ENCODE data around the gene HPSE2.
A peak's percentile ranks its signal among the peaks of the same experiment; 100 is the strongest.

HPSE2 gene

GRCh38 chr10:99172128-99172738 lies 63.4 kb downstream of the HPSE2 start:
- no peak for TF ChIP-seq EGR1 (IDR thresholded peaks at IDR 0.05)
- no peak for TF ChIP-seq MAX (IDR thresholded peaks at IDR 0.05)
- TF ChIP-seq ZBTB7A (IDR thresholded peaks at IDR 0.05; ENCODE audit: low read depth), result no peak
- TF ChIP-seq NFIC (IDR thresholded peaks at IDR 0.05), result peak; percentile 25; the same call in 1 of the 2 replicates
- TF ChIP-seq TCF12 (IDR thresholded peaks at IDR 0.05; ENCODE audit: low read depth), result no peak
- TF ChIP-seq USF1 (IDR thresholded peaks at IDR 0.05), result no peak
- no peak for TF ChIP-seq REST (IDR thresholded peaks at IDR 0.05; ENCODE audit: low read depth)
- no peak for TF ChIP-seq EP300 (IDR thresholded peaks at IDR 0.05; ENCODE audit: borderline replicate concordance)
- TF ChIP-seq RAD21 (IDR thresholded peaks at IDR 0.05; ENCODE audit: low read depth), result peak; percentile 63

GRCh38 chr10:99170116-99170675 lies 65.5 kb downstream of the HPSE2 start:
- no peak for TF ChIP-seq EP300 (IDR thresholded peaks at IDR 0.05; ENCODE audit: borderline replicate concordance)
- no peak for TF ChIP-seq REST (IDR thresholded peaks at IDR 0.05; ENCODE audit: low read depth)
- TF ChIP-seq USF1 (IDR thresholded peaks at IDR 0.05), result no peak
- TF ChIP-seq RAD21 (IDR thresholded peaks at IDR 0.05; ENCODE audit: low read depth), result no peak
- no peak for TF ChIP-seq NFIC (IDR thresholded peaks at IDR 0.05)
- TF ChIP-seq MAX (IDR thresholded peaks at IDR 0.05), result no peak
- no peak for TF ChIP-seq TAF1 (IDR thresholded peaks at IDR 0.05; ENCODE audit: low read depth)
- no peak for TF ChIP-seq TEAD4 (IDR thresholded peaks at IDR 0.05)
- TF ChIP-seq ZBTB7A (IDR thresholded peaks at IDR 0.05; ENCODE audit: low read depth), result no peak
- no peak for TF ChIP-seq YY1 (IDR thresholded peaks at IDR 0.05; ENCODE audit: low read depth)
- no peak for TF ChIP-seq TCF12 (IDR thresholded peaks at IDR 0.05; ENCODE audit: low read depth)
- no peak for TF ChIP-seq EGR1 (IDR thresholded peaks at IDR 0.05)
- TF ChIP-seq CEBPB (IDR thresholded peaks at IDR 0.05), result no peak
- TF ChIP-seq CREB1 (IDR thresholded peaks at IDR 0.05; ENCODE audit: low read depth), result no peak
- TF ChIP-seq FOXM1 (IDR thresholded peaks at IDR 0.05; ENCODE audit: borderline replicate concordance, low read depth), result no peak

GRCh38 chr10:99161165-99161564 lies 74.5 kb downstream of the HPSE2 start:
- no peak for TF ChIP-seq NFIC (IDR thresholded peaks at IDR 0.05)
- no peak for TF ChIP-seq TEAD4 (IDR thresholded peaks at IDR 0.05)
- no peak for TF ChIP-seq FOXM1 (IDR thresholded peaks at IDR 0.05; ENCODE audit: borderline replicate concordance, low read depth)
- TF ChIP-seq CEBPB (IDR thresholded peaks at IDR 0.05), result no peak
- no peak for TF ChIP-seq RAD21 (IDR thresholded peaks at IDR 0.05; ENCODE audit: low read depth)

GRCh38 chr10:99143651-99144050 lies 92.0 kb downstream of the HPSE2 start:
- TF ChIP-seq YY1 (IDR thresholded peaks at IDR 0.05; ENCODE audit: low read depth), result no peak
- TF ChIP-seq TEAD4 (IDR thresholded peaks at IDR 0.05), result no peak
- TF ChIP-seq MAX (IDR thresholded peaks at IDR 0.05), result no peak
- no peak for TF ChIP-seq USF1 (IDR thresholded peaks at IDR 0.05)
- no peak for TF ChIP-seq CREB1 (IDR thresholded peaks at IDR 0.05; ENCODE audit: low read depth)
- TF ChIP-seq FOXM1 (IDR thresholded peaks at IDR 0.05; ENCODE audit: borderline replicate concordance, low read depth), result no peak
- TF ChIP-seq NFIC (IDR thresholded peaks at IDR 0.05), result no peak
- no peak for TF ChIP-seq TCF12 (IDR thresholded peaks at IDR 0.05; ENCODE audit: low read depth)
- TF ChIP-seq EP300 (IDR thresholded peaks at IDR 0.05; ENCODE audit: borderline replicate concordance), result no peak
- no peak for TF ChIP-seq REST (IDR thresholded peaks at IDR 0.05; ENCODE audit: low read depth)
- no peak for TF ChIP-seq TAF1 (IDR thresholded peaks at IDR 0.05; ENCODE audit: low read depth)
- TF ChIP-seq CEBPB (IDR thresholded peaks at IDR 0.05), result no peak
- TF ChIP-seq RAD21 (IDR thresholded peaks at IDR 0.05; ENCODE audit: low read depth), result no peak
- no peak for TF ChIP-seq ZBTB7A (IDR thresholded peaks at IDR 0.05; ENCODE audit: low read depth)
- no peak for TF ChIP-seq EGR1 (IDR thresholded peaks at IDR 0.05)
